GM12865 (cell line): ENCODE results near the gene PEF1.

Experiments
- DNase-seq: peaks from one replicate; pipeline ENCODE4 v3.0.0; 2010; ENCODE audit warnings: low read depth
- H3K4me3 ChIP-seq: 2 replicates; pipeline ENCODE4 v1.5.1; 2011; ENCODE audit warnings: mild to moderate bottlenecking, low read depth, low read length, control low read depth
- CTCF ChIP-seq: IDR thresholded peaks from 2 replicates; pipeline ENCODE4 v1.5.1; 2011; ENCODE audit warnings: low read length, control low read depth, low read depth, inconsistent platforms; ENCODE audit not compliant: insufficient read depth; ENCODE audit errors: missing control alignments

The PEF1 gene

GRCh38 chr1:31679091-31679490, 34.4 kb upstream of the PEF1 start:
- TF ChIP-seq CTCF = no peak
- no peak for DNase-seq
- no peak overlapping the region for H3K4me3 ChIP-seq

GRCh38 chr1:31678681-31679080, 34.0 kb upstream of the PEF1 start:
- no peak for DNase-seq
- no peak for TF ChIP-seq CTCF
- no peak overlapping the region for H3K4me3 ChIP-seq

- no peak for DNase-seq
- no peak overlapping the region for H3K4me3 ChIP-seq
- TF ChIP-seq CTCF = no peak
Measured at GRCh38 chr1:31677949-31678348, 33.3 kb upstream of the PEF1 start.

GRCh38 chr1:31677401-31677800, 32.7 kb upstream of the PEF1 start:
- TF ChIP-seq CTCF = no peak
- H3K4me3 ChIP-seq = no peak overlapping the region
- DNase-seq = no peak

GRCh38 chr1:31675756-31676155, 31.1 kb upstream of the PEF1 start:
- no peak for DNase-seq
- no peak overlapping the region for H3K4me3 ChIP-seq
- no peak for TF ChIP-seq CTCF

GRCh38 chr1:31675161-31675560, 30.5 kb upstream of the PEF1 start:
- no peak for DNase-seq
- TF ChIP-seq CTCF = no peak
- no peak overlapping the region for H3K4me3 ChIP-seq

- no peak overlapping the region for H3K4me3 ChIP-seq
- no peak for DNase-seq
- no peak for TF ChIP-seq CTCF
Measured at GRCh38 chr1:31674626-31675025, 29.9 kb upstream of the PEF1 start.
